GM18867 (cell line): ENCODE results near the gene TIRAP.

Source experiments
- ATAC-seq: cut with Tn5 transposase; IDR thresholded peaks from one replicate; pipeline ENCODE4 v1.9.1; 2021; ENCODE audit warnings: mild to moderate bottlenecking, moderate library complexity; ENCODE audit not compliant: unreplicated experiment

TIRAP gene

DNA sequence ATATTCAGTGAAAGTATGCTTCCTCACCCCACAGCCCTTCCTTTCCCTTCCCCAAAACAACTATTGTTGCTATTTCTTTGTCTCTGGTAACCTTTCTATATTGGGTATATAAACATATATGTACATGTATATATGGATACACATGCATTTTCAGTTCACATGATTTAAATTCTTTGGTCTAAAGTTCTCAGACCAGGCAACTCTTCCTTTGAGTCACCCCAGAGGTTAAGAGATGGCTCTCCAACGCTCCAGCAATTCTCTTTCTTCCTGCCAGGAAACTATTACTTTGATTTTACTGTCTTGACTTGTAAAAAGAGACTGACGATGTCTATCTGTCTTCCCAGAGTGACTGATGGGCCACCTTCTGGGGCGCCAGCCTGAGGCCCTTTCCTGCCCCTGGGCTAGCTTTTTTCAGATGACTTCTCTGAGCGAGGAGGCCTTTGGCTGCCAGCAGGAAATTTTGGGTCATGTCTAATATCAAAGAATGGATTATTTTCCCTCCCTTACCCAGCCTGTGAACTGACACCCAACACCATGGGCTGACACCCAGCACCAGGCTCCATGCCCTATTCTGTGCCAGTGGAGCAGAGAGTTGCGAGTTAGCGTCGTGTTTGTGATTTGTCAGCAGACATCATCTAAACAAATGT lies 58.2 kb downstream of the TIRAP start:
- no peak for ATAC-seq

GRCh38 chr11:126341760-126342161 lies 58.9 kb downstream of the TIRAP start:
- no peak for ATAC-seq

DNA sequence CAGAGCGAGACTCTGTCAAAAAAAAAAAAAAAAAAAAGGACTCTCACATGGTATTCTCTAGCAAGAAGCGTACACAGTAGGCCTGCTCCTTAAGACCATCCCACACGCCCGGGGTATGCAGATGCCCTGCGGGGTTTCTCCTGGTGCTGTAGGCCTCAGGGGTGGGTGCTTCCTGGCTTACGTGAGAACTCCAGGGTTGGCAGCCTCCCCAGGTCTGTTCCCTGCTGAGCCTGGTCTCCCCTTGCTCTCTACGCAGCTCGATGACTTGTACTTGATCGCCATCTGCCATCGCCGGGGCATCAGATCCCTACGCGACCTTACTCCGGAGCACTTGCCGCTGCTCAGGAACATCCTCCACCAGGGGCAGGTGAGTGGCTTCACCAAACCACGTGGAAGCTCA lies 60.2 kb downstream of the TIRAP start:
- ATAC-seq: no peak
